RKO (cell line): ENCODE results near the gene OR4C16.

Experiments
- DNase-seq: peaks from one replicate; pipeline ENCODE4 v3.0.0-alpha.2; 2016; ENCODE audit warnings: low spot score

Gene OR4C16

GRCh38 chr11:55571828-55572227 is at the start of gene OR4C16:
OR4C16 (plus strand) TSS chr11:55572128; CDS start chr11:55572128, 0 bp downstream.
- DNase-seq: no peak

GRCh38 chr11:55554169-55554568 is 17.8 kb upstream of the OR4C16 start, which contains the start of gene OR4C15:
OR4C15 (plus strand) TSS chr11:55554469; CDS start chr11:55554469, 0 bp downstream.
- DNase-seq: no peak

- DNase-seq: no peak
Measured at GRCh38 chr11:55572548-55572947, 620 bp downstream of the OR4C16 start.

GRCh38 chr11:55607545-55607944 is 35.6 kb downstream of the OR4C16 start, which contains the start of gene OR4C11:
OR4C11 (minus strand) TSS chr11:55607645; CDS start chr11:55604373, 3,272 bp downstream.
- DNase-seq: no peak
